HL-60/S4 treated with retinoic acid at 250 ng/mL for 4 days and 3 days (cell line): ENCODE data around the gene PFN2.
"Not testable (repeated sequence)": the region's sequence is repeated elsewhere in the genome, so short reads cannot be mapped to it uniquely, and the experiment has no call there.

Experiments
- in situ Hi-C: fragments of 300-500 bp; cut with MboI; formaldehyde crosslinking; loops from 2 replicates; pipeline ENCODE4 v1.7.0; 2022; ENCODE audit warnings: low sequenced_read_pairs

The PFN2 gene

DNA sequence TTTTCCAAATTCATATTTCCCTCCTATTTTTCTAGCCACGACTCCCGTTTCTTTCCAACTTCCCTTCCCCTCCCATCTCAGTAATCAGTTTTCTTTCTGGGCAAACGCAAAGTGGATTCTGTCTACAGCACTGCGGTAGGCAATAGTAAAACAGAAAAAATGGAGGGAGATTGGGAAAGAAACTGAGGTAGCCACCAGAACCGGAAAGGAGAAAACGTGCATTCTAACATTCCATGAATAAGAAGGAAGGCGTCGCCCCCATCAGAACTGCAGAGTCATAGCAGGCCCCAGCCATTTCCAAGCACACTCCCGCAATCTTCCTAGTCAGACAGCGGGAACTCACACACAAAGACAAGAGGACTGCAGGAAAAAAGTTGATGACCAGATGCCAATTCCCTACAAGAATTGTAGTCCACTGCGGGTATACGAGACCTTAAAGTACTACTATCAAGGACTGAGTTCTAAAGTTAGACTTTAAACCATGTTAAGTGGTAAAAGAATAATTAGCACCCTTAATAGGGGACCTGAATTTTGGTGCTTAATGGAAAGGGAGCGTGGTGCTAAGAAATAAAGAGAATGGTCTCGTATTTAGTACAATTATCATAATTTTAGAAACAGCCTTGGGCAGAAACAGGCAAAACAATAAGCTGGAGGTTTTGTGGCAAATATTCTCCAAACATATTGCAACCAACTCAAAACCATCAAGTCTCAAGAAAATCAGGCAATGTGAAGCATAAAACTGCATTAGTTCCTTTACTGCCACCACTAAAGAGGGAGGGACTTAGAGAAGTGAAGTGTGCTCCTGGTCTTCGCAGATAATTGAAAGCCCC is 1.4 kb downstream of the PFN2 start:
- in situ Hi-C loops, result no loop called here

DNA sequence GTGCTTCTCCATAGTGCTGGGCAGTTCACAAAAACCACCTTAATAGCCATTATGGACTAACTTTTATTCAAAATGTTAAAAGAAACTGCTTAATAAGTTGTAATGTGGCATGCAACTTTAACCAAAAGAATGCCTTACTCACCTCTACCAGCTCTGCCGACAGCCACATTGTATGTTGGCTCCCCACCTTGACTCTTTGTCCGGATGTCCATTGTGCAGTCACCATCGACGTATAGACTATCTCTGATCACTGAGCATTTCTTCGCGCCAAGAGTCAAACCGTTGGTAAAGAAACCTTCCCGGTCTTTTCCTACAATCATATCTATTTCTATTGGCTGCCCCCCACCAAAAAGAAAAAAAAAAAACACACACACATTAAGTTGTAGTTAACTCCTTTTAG is 2.5 kb downstream of the PFN2 start:
- in situ Hi-C loops, result no loop called here

DNA sequence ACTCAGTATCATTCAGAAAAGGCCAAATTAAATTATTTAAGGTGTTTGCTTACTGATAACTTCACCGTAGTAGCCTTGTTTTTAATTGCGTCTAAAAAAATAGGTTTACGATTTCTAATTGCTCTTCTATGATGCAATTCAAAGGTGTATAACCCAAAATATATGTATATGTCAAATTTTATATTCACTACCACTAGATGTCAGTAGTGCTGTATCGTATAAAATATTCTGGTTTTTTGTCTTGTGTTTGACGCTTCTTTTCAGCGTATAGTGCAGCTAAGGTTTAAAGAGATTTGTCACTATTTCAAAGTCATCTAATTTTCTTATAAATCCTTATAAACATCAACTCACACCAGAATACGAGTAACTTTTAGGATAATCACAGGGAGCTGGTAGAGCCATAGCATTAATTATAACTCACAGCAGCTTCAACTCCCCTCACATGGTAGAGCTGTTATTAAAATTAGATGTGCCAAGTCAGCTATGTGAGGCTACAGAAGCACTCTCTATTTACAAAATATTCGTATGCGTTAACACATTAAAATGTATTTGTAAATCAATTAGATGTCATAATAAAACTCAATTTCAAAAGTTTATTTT is 3.5 kb downstream of the PFN2 start:
- in situ Hi-C loops, result no loop called here

DNA sequence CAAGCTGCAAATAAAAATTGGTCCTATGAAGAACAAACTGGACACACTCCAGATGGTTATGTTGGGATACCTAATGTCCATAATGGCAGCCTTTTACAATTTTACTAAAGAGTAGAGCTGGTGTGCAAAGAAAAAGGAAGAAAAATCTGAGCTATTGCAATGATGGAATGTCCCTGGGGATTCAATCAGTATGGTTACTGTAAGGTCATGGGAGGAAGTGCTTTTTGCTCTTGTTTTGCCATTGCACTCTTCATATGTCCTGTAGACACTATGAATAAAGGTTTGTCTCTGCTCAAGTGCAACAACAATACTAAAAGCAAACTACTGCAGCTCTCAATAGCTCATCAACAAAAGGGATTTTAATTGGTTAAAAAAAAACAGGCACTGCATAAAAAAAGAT is 5.4 kb downstream of the PFN2 start:
- in situ Hi-C loops, result no loop called here

DNA sequence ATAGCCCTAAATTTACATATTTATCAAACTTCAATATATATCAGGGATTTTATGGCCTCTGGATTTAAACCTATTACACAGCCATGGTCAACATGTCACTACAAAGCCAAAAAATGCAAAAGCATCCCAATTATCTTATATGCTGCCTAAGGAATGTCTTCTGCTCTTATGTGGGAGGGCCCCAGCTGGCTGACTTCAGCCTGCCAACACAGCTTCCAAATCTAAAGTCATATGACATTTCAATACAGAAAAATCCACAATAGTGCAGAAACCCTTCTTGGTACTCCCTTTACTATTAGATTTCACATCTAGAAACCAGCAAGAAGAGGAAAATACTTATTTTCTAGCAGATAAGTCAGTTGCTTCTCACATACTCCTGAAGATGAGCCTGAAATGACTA is 6.4 kb downstream of the PFN2 start:
- in situ Hi-C loops, result no loop called here

DNA sequence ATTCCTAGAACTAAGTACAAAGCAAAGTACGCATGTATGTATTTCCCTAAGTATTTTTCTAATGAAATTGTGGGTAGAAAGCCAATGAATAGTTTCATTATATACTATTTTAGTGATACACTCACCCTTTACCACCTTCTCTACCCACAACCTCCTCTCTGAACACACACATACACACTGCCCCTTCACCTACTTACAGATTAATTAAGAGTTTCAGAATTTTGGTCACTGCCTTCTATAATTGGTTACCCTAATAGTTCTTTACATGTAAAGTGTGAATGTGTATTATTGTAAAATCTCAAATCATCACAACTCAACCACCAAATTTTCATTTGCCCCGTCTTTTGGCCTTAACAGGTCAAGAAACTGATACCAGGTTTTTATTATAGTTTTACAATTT is 7.2 kb downstream of the PFN2 start:
- in situ Hi-C loops, result no loop called here

DNA sequence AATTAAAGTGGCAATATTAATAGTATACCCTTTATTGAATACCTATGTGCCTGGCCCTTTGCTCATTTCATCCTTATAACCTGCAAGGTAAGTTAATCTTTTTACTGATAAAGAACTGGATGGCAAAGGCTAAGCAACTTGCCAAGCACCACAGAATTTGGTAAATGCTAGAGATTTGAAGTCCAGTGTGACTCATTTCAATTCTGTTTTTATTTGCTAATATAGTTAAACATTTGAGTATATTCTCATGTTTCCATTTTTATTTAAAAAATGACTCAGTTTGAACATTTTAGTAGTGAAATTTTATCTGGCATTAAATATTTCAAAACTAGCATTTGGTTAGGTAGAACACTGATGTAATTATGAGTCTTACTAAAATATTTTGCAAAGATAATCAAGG is 11.3 kb downstream of the PFN2 start:
- in situ Hi-C loops, result no loop called here

DNA sequence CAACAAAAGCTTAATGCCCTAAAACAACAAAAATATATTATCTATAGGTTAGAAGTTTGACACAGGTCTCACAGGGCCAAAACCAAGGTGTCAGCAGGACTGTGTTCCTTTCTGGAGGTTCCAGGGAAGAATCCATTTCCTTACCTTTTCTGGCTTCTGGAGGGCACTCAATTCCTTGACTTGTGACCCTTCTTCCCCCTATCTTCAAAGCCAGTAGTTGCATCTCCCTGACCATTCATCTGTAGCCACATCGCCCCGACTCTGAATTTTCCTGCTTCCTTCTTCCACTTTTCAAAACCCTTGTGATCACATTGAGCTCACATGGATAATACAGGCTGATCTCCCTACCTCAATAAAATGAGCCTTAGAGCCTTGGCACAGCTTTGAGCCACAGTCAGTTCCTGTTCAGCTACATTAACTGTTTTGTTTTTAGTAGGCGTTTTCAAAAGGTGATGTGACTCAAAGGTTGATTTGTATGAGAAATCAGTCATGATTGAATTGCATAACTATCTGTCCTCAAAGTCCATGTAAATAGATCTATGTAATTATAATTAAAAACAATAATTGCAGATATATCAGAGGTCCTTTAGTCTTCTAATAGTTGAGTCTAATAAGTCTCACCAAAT is 12.4 kb downstream of the PFN2 start:
- in situ Hi-C loops, result no loop called here

DNA sequence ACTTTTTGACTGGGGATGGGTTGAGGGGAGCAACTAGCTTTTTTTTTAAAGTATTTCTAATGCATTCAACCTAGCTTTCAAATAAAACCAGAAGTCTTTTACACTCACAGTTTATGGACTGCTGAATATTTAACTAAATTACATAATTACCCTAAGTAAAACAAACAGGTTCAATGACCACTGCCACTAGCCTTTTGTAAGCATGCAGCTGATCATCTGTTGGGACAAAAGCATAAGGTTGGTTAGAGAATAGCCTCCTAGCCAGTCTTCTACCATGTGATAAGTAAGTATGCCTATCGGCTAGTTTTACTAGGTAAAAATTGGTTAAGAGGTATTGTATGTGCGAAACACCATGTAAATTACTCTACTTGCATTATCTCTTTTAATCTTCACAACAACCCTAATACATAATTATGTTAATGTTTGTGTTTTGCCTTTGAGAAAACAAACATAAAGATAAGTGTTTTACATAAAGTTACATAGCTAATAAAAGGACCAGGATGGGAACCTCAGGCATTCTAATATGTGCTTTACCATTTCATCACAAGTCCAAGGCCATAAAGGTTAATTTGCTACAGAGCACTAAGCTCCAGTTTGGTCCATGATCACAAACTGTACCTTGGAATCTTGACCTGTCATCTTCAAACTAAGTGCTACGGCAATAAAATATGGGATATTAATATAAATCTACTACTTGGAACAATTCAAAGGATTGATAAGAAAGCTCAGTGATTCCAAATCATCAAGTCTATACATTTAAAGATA is 13.2 kb downstream of the PFN2 start:
- in situ Hi-C loops, result no loop called here

DNA sequence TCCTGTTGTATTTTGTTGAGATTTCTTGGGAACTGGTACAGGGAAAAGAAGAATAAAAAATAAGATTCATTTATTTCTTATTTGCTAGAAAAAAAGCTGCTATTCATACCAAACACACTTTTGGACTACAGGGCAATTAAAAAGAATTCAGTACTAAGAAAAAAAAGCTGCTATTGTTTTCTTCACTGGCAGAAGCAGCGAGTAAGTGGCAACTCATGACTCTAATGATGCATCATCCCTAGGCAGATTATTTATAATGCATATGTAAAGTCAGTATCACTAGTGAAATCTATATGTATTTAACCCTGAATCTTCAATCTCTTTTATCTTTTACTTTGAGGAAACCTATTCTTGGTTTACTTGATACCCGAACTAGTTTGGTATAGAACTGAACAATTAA is 15.2 kb downstream of the PFN2 start:
- in situ Hi-C loops, result no loop called here

DNA sequence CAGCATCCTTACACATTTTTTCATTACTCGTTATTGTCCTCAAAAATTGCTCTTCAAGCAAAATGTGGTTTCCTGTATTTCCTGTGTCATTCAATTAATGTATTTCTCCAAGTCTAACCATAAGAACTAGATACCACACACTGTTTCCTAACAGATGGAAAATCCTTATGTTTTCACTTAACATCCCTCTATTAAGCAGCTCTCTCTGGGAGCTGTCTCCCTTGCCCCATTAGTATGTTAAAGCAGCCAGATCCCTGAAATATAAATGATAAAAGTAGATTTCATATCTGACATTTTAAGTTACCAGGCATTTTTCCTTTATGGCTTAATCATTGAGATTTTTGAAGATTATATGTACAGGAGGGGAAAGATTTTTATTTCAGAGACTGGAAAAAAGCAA is 15.9 kb downstream of the PFN2 start:
- in situ Hi-C loops, result no loop called here

DNA sequence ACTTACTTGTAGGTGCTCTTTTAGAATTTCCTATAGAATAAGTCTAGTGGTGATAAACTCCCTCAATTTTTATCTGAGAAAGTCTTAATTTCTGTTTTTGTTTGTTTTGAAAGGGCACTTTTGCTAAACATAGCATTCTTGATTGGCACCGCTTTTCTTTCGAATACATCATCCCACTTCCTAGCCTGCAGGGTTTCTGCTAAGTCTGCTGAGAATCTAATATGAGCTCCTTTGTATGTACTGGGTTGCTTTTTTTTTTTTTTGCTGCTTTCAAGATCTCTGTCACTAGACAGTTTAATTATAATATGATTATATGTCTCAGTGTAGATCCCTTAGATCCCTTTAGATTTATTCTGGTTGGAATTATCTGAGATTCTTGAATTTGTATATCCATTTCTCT is 21.5 kb downstream of the PFN2 start:
- in situ Hi-C loops, result no loop called here

DNA sequence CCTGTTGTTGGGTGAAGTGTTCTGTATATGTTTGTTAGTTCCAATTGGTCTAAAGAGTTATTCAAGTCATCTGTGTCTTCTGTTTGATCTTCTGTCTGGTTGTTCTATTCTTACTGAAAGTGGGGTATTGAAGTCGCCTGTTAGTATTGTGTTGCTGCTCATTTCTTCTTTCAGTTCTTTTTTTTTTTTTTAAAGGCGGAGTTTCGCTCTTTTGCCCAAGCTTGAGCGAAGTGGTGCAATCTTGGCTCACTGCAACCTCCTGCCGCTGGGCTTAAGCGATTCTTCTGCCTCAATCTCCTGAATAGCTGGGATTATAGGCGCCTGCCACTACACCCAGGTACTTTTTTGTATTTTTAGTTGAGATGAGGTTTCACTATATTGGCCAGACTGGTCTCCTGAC is 23.5 kb downstream of the PFN2 start:
- in situ Hi-C loops, result no loop called here

DNA sequence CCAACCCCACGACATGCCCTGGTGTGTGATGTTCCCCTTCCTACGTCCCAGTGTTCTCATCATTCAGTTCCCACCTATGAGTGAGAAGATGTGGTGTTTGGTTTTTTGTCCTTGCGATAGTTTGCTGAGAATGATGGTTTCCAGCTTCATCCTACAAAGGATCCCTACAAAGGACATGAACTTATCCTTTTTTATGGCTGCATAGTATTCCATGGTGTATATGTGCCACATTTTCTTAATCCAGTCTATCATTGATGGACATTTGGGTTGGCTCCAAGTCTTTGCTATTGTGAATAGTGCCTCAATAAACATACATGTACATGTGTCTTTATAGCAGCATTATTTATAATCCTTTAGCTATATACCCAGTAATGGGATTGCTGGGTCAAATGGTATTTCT is 26.7 kb downstream of the PFN2 start:
- in situ Hi-C loops, result not testable (repeated sequence)

DNA sequence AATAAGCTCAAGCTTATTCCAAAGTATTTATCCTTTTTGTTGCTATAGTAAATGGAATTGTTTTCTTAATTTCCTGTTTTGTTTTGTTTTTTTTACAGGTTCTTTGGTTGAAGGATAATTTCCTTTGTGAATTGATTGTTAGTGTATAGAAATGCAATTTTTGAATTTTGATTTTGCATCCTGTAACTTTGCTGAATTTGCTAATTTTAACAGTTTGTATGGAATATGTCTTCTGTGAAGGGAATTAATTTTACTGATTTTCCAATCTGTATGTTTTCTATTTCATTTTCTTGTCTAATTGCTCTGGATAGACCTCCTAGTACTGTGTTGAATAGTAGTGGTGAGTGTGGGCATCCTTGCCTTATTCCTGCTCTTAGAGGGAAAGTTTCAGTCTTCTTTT is 28.3 kb downstream of the PFN2 start:
- in situ Hi-C loops, result no loop called here

DNA sequence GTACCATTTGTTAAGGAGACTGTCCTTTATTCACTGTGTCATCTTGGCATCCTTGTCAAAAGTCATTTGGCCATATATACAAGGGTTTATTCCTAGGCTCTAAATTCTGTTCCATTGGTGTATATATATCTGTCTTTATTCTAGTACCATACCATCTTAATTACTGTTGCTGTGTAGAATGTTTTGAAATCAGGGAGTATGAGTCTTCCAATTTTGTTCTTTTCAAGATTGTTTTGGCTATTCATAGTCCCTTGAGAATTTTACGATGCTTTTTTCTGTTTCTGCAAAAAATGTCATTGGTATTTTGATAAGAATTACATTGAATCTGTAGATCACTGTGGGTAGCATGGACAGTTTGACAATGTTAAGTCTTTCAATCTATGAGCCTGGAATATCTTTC is 28.7 kb downstream of the PFN2 start:
- in situ Hi-C loops, result no loop called here

DNA sequence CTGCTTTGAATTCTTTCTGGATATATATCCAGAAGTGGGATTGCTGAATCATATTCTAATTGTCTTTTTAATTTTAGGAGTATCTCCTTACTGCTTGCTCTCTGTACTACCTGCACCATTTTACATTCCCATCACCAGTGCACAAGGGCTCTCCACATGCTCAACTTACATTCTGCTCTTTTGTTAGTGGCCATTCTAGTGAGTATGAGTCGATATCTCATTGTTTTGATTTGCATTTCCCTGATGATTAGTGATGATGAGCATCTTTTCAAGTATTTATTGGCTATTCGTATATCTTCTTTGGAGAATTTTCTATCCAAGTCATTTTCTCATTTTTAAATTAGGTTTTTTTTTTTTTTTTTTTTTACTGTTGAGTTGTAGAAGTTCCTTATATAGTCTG is 29.5 kb downstream of the PFN2 start:
- in situ Hi-C loops, result no loop called here

DNA sequence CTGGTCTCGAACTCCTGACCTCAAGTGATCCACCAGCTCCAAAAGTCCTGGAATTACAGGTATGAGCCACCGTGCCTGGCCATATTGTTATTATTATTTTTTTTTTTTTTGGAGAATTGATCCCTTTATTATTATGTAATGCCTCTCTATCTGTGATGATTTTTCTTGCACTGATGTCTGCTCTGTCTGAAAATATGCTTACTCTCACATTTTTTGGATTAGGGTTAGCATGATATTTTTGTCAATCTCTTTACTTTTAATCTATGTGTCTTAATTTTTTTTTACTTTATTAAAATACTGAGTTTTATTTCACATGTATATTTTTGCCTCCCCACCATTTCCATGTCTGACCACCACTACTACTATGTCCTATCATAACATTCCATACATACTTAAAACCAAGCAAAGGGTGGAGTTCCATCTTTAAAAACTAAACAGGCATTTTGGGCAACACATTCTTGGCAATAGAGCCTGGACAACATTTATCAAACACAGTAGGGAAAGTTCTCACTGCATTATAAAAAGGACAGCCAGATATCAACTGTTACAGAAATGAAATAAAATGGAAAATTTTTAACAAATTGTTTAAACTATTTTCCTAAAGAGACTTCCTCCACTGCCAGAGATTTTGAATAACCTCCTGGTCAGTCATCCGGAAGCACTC is 32.2 kb downstream of the PFN2 start:
- in situ Hi-C loops, result not testable (repeated sequence)

DNA sequence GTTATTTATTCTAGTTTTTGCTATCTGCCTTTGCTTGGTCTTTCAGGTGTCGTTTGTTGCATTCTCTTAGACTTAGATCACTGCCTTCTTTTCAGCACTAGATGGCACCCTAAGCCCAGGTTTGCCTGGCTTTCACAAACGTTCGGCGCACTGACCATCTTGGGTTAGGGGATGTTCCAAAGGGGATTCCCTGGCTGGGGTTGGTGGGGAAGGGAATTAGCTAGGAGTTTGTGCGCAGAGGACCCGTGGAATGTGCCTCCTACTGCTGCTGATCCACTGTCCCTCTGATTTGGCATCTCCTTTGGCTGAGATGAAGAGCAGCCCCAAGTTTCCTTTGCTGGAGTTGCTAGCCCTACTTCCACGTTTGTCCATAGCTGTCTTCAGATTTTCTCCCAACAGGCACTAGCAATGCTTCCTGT is 33.9 kb downstream of the PFN2 start:
- in situ Hi-C loops, result no loop called here

DNA sequence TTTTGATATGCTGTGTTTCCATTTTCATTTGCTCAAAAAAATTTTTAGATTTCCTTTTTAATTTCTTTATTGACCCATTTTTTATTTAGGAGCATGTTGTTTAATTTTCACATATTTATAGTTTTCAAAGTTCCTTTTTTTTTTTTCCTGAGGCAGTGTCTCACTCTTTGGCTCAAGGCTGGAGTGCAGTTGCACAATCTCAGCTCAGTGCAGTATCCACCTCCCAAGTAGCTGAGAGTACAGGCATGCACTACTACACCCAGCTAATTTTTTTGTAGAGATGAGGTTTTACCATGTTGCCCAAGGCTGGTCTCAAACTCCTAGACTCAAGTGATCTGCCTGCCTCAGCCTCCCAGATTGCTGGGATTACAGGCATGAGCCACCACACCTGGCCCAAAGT is 36.2 kb downstream of the PFN2 start:
- in situ Hi-C loops, result no loop called here

DNA sequence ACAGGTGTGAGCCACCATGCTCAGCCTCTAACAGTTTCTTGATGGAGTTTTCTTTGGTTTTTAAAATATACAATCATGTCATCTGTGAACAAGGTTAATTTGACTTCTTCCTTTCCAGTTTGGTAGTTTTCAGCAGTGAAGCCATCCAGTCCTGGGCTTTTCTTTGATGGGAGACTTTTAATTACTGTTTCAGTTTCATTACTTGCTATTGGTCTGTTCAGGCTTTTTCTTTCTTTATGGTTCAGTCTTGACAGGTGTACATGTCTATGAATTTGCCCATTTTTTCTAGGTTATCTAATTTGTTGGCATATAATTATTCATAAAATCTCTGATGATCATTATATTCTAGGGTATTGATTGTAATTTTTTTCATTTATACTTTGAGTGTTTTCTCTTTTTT is 36.8 kb downstream of the PFN2 start:
- in situ Hi-C loops, result no loop called here
